Astrocyte of the hippocampus (primary cell): ENCODE data around the gene CLIC3.

Experiments used
- DNase-seq: peaks from one replicate; pipeline ENCODE4 v3.0.0; 2011; ENCODE audit warnings: low read depth, low spot score

Gene CLIC3

GRCh38 chr9:136980669-136981478 lies 15.5 kb downstream of the CLIC3 start:
- no peak for DNase-seq

DNA sequence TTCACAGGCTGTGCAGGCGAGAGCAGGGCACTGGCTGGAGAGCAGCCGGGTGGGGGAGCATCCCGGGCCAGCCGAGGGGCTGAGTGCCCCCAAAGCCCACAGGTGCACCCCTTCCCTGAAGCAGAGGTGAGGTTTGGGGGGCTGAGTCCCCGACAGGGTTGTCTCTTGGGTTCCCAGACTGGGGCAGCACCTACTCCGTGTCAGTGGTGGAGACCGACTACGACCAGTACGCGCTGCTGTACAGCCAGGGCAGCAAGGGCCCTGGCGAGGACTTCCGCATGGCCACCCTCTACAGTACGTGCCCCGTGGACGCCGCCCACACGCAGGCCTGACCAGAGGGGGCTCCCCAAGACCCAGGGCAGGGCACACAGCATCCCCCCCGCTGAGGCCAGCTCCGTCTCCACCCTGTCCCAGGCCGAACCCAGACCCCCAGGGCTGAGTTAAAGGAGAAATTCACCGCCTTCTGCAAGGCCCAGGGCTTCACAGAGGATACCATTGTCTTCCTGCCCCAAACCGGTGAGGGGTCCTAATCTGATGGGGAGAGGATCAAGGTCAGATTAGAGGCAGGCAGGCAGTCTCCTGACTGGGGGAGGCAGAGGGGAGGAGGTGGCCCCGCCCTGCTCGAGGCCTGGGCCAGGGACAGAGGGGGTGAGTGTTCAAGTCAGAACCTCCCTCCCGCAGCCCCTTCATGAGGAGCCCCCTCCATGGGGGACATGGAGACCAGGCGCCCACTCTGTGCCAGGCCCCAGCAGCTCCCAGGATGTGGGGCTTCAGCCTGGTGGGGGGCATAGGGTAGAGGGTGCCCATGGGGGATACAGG lies 16.4 kb downstream of the CLIC3 start:
- DNase-seq: no peak

- no peak for DNase-seq
Measured at GRCh38 chr9:136978865-136979544, 17.4 kb downstream of the CLIC3 start.

DNA sequence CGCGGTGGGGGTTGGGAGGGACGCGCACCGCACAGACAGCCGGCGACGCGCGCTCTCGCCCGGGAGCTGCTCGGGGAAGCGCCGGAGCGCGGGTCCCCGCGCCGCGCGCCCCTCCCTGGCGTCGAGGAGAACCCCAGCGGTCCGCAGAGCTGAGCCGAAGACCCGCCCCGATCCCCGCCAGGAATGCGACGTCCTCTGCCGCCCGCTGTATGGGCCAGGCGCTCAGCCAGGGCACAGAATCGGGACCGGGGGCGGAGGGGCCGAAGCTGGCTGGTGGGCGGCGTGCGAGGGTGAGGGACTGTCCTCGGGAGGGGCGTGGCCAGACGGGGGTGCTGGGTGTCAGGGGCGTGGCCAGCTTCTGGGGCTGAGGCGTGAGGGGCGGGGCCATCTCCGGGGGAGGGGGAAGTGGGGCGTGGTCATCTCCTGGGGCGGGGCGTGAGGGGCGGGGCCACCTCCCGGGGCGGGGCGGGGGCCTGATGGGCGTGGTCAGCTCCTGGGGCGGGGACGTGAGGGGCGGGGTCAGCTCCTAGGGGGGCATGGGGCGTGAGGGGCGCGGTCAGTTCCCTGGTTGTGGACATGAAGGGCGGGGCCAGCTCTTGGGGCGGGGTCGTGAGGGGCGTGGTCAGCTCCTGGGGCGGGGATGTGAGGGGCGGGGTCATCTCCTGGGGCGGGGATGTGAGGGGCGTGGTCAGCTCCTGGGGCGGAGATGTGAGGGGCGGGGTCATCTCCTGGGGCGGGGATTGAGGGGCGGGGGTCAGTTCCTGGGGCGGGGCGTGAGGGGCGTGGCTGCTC lies 18.1 kb downstream of the CLIC3 start:
- peak; percentile 64 for DNase-seq

DNA sequence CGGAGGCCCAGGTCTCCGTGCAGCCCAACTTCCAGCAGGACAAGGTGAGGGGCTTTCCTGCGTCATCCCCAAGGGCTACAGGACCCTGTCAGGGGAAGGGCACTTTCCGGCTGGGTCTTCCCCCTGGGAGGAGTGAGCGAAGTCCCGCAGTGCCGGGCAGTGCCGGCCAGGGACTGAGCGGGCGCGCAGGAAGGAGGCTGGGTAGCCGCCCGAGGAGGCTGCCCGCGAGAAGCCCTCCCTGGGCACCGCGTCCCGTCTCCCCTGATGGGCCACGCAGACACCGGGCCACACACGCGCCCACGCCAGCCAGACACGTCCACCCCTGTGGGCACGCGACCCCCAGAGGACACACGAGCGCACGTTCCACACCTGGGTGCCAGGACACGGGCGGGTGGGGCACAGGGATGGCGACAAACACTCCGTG lies 18.7 kb downstream of the CLIC3 start:
- peak; percentile 33 for DNase-seq

GRCh38 chr9:136977223-136977622 lies 19.1 kb downstream of the CLIC3 start, which contains the start of gene PTGDS:
PTGDS (plus strand) TSS chr9:136977504; CDS start chr9:136977579, 75 bp downstream.
- DNase-seq: no peak

- DNase-seq: peak; percentile 69
Measured at GRCh38 chr9:136975644-136976043, 20.7 kb downstream of the CLIC3 start.

DNA sequence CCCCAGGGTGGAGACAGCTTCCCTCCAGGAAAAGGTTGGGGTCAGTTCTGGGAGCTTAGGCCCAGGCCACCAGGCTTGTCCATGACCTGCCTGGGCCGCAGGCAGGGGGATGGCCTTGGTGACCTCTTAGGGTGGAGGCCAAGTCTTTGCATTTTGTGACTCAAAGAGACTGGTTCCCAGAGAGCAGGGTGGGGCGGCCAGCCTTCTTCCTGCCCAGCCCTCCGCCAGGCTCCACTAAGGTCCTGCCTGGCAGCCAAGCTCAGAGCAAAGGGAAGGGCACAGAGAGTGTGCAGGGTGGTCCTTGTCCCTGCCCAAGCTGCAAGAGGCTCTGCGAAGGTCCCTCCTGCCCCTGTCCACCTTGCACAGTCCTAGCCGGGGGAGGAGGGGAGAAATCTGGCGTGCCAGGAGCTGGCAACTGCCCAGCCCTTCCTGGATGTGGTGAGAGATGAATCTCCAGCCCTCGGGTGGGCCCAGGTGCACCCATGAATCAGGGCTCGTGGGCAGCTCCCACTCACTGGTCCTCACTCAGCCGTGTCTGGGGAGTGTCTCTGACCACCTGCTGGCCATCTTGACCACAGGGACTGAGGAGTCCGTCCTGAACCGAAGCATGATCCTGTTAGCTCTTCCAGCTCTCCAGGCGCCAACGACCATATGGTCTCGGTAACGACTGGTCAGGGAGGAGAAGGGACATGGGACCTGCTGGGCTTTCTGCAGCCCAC lies 21.4 kb downstream of the CLIC3 start:
- no peak for DNase-seq

GRCh38 chr9:136973618-136974617 lies 22.4 kb downstream of the CLIC3 start:
- no peak for DNase-seq

DNA sequence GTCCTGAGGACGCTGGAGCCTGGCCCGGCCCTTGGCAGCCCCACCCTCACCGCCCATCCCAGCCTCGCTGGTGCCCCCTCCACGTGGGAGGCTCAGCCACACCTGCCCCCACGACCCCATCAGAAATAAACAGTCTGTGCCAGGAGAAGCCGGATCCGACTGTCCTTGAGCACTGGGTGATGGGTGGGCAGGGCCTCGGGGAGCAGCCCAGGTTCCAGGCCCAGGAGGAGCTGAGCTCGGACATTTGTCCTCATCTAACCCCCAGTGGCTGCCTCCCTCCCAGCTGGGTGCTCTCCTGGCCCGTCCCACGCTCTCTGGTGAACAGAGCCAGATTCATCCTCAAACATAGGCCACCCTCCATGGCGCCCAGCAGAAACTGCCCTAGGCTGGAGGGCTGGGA lies 23.6 kb downstream of the CLIC3 start:
- DNase-seq: no peak

DNA sequence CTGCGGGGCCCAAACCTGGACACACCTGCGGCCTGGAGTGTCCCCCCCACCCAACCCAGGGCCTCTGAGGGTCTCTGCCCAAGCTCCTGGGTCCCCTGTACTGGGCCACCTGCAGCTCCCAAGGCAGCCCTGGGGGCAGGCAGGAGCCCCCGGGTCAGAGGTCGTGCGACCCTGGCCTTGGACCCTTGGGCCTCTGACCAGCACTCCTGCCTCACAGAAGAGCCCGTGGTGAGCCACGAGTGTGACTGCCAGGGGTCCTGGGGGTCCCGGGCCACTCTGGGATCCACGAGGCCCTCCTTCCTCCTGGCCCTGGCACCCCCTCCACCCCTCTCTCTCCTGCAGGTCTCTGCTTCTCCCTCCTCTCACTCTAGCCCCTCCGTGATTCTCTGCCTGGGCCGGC lies 24.0 kb downstream of the CLIC3 start:
- no peak for DNase-seq

GRCh38 chr9:136971746-136972145 lies 24.6 kb downstream of the CLIC3 start:
- DNase-seq: no peak

DNA sequence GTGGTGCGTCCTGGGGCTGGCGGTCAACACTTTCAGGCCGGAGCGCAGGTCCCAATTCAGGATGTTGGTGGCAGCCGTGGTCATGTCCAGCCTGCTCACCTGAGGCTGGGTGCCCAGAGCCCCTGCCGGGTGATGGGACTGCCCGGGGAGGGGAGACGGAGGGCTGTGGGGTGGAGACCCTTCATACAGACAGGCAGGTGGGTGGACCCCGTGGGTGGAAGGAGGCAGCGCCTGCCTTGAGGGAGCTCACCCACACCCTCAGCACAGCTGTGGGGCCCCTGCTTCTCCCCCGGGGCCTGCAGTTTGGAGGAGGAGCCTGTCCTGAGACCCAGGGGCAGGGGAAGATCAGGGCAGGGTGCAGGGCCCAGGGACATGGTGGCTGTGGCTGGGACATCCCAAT lies 26.0 kb downstream of the CLIC3 start:
- no peak for DNase-seq

- DNase-seq: no peak
Measured at GRCh38 chr9:136969774-136970173, 26.6 kb downstream of the CLIC3 start.

DNA sequence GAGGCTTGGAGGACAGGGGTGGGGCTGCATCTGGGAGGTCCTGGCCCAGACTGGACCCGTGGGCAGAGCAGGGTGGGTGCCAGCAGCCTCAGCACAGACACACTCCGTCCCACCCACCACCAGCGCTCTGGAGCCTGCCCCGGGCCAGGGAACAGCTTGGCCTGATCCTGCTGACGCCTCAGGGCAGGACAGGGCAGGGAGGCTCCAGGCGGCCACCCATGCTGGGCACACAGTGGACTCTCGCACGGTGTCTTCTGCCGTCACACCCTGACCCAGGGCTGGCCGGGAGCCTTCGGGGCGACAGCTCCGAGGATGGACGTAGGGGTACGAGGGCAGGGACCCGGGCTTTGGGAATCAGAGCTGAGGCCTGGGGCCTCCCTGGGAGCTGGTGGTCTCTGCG lies 27.2 kb downstream of the CLIC3 start:
- no peak for DNase-seq

DNA sequence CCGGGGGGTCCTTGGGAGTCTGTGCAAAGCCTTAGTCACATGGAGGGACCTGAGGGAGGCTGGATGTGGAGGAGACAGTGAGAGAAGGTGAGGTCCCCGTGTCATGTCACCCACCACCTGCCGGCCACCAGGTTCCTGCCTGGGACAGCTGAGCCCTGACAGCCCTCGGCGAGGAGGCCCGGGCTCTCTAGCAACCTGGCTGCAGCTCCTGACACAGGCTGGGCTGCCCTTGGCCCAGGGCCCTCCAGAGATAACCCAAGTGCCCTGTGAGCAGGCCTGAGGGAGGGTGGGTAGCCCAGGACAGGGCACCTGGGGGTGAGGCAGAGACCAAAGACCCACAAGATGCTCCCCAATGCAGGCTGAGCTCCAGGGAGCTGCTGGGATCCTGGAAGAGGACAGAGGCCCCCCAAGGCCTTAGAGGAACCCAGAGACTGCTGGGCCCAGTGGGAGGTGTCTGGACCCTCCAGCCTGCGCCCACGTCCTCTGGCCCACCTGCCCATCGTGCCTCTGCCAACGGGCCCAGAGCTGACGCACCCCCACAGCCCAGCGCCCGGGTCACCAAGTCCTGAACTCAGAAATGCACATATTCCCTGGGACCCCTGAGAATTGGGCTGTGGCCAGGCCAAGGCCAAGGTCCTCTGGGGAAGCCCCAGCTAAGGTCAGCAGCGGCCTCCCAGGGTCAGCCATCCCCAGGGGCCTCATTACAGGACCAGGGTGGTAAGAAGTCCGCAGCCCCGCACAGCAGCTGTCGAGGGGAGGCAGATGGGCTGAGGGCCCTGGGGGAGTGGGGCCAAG lies 27.8 kb downstream of the CLIC3 start:
- DNase-seq: no peak

GRCh38 chr9:136965771-136966484 lies 30.4 kb downstream of the CLIC3 start:
- no peak for DNase-seq

DNA sequence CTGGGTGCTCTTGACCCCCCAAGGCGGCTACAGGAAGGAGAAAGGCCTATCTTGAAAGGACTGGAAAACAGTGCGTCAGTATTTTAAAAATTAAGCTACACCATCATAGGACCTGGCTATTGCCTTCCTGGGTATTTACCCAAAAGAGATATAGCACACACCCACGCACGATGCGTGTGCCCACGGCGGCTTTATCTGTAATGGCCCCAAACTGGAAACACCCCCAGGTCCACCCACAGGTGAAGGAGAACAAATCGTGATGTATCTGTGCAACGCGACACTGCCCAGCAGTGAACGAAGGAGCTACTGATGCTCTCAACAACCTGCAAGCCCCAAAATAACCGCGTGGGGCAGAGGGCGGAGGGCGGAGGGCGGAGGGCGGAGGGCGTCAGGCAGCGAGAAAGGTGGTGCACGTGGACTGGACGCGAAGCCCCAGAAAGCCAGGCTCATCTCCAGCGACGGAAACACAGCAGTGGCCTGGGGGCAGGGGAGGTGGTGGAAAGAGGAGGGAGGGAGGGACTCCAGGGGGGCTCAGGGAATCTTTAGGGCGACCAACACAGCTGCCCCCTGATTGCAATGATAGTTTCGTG lies 31.4 kb downstream of the CLIC3 start:
- no peak for DNase-seq
